Activated naive CD4-positive, alpha-beta T cell (primary cell): ENCODE data around the gene ATP2A3.

Experiments used
- DNase-seq, 4 experiments: peaks; one replicate each; lab custom pipeline; 2025; lab: John Stamatoyannopoulos, UW

ATP2A3 gene

GRCh38 chr17:3890082-3890877 is 74.0 kb downstream of the ATP2A3 start:
- DNase-seq: no peak

DNA sequence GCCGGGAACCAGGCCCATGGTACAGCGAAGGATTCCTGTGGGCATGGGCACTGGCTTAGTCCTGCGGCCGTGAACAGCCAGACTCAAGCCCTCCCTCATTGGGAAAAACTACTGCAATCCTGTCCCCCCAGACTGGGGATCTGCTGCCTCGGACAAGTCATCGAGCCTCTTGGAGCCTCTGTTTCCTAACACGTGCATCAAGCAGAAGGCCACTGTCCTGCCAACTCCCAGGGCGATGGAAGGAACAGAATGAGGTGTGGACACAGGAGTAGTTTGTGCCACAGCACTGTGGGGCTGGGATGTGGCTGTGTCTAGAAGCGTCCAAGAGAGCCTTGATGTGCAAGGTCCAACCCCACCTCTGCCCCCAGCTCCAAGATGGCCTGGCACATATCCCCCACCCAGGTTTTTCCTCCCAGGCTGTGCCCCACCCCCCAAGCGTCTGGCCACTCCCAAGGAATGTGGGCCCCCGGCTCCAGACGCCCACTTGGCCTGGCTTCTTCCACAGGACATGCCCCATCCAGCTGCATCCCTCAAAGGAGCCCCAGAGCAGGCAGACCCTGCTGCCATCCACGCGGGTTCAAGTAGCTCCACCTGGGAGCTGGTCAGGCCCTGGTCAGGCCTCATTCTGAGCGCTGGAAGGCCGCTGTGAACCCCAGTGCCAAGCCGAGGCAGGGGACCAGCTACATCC is 74.8 kb downstream of the ATP2A3 start:
- DNase-seq: no peak

DNA sequence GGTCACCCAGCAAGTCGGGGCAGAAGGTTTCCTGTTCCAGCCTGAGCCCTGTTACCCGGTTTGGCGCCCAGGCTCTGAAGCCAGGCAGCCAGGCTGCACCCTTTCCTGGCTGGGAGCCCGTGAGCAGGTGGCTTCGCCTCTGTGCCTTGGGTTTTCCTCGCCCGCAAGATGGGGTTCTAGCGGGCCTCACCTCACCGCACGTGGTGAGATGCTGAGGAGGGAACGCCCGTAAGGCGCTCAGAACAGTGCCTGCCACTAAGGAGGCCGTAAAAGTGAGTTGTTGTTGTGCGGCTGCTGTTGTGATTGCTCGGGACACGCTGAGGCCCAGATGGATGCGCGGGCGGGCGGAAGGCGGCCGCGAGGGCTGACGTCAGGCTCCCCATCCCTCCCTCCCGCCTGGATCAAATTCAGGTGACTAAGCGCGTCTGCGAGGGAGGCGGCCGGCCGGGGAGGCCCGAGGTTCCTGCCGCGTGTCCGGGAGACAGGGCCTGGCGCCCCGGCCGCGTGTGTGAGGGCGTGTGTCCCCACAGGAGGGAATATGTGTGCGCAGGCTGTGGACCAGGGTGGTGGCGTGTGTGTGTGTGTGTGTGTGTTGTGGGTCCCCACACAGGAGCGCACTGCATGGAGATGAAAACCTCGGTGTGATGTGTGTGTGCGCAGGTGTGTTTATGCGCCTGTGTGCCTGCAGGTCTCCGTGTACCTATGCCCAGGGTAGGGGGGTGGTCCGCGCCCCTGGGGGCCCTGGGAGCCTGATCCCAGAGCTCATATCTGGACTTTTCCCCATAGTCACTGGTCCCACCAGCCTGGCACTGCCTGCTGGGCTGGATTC is 75.7 kb downstream of the ATP2A3 start:
- no peak for DNase-seq

- no peak for DNase-seq
Observed at GRCh38 chr17:3887804-3888203, 76.4 kb downstream of the ATP2A3 start.

GRCh38 chr17:3887394-3887793 is 76.8 kb downstream of the ATP2A3 start:
- DNase-seq: no peak

GRCh38 chr17:3886776-3887175 is 77.5 kb downstream of the ATP2A3 start:
- no peak for DNase-seq

DNA sequence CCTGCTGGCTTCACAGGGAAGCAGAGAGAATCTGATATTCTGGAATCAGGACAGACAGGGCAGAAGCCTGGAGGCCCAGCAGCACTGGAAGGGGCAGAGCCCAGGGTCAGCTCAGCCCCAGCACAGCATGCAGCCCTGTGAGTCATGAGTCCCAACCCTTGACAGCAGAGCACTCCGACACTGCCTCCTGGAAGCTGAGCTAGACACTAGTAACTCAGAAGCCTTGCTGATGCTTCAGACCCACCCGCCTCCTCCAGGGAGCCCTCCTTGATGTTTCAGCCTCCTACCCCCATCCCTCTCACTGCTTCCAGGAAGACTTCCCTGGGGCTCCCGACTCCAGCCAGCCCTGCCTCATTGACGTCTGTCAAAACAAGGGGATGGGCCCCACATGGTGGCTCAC is 78.3 kb downstream of the ATP2A3 start:
- DNase-seq: no peak

GRCh38 chr17:3885271-3885670 is 79.0 kb downstream of the ATP2A3 start:
- no peak for DNase-seq

GRCh38 chr17:3884188-3884587 is 80.0 kb downstream of the ATP2A3 start:
- DNase-seq: no peak

DNA sequence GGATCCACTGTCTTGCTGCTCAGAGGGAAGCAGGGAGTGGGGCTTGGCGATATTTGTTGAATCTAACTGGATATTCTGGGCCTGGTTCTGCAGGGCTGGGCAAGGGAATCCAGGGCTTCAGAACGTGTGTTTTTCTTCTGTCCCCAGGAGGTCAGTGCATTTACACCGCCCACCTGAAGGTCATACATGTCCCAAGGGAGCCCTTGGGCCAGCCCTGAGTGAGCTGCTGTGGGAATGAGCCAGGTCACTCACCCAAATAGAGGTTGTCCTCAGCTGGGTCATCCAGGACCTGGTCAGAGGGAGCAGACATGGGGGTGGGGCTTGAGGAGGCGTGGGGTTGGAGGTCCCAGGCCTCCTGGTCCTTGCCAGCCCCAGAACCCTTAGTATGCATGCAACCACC is 82.0 kb downstream of the ATP2A3 start:
- no peak for DNase-seq

- DNase-seq: no peak
Observed at GRCh38 chr17:3880983-3881382, 83.3 kb downstream of the ATP2A3 start.

DNA sequence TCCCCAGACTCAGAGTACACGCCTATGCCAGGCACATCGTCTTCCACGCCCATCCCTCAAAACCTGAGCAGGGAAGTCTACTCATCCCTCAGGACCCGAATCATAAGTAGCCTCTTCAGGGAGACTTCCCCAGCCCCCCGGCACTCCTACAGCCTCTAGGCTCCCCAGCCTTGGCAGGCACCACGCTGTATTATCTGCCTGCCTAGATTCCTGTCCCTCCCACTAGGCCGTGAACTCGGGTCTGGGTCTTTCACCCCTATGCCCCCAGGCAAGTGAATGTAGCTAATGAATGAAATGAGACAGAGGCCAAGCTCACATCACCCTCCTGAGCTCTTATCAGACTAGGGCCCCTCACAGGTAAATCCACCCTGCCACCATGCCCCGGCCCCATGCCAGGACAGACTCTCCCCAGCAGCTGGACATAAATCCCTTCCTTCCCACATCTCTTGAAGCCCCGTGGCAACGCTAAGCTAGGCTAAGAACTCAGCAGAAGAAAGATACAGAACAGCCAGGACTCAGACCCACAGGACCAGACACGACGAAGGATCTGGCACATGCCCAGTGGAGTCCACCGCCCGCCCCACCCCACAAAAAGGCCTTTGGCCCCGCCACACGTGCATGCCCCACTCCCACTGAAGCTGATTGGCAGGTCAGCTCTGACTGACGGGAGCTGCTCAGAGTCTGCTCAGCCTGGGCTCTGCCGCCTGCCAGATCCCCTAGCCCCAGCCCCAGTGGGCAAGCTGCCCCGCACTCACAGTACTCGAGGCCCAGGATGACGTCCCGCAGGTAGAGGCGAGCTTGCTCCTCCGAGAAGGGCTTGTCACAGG is 84.4 kb downstream of the ATP2A3 start:
- DNase-seq: no peak

DNA sequence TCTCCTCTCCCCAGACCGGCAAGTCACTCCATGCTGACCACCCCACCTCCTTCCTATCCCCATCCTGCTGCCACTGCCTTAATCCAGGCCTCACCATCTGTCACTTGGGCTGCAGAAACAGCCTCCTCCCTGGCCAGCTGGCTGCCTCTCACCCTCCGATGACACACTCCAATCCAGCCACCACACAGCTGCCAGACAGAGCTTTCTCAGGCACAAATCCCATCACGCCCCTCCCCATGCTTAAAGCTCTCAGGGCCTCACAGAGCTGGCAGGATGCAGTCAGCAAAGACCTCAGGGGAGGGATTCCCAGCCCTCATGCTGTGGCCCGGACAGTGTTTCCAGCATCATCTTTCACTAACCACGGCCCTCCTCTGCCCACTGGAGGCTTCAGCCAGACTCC is 85.1 kb downstream of the ATP2A3 start:
- DNase-seq: no peak

- DNase-seq: no peak
Observed at GRCh38 chr17:3877220-3877619, 87.0 kb downstream of the ATP2A3 start.

DNA sequence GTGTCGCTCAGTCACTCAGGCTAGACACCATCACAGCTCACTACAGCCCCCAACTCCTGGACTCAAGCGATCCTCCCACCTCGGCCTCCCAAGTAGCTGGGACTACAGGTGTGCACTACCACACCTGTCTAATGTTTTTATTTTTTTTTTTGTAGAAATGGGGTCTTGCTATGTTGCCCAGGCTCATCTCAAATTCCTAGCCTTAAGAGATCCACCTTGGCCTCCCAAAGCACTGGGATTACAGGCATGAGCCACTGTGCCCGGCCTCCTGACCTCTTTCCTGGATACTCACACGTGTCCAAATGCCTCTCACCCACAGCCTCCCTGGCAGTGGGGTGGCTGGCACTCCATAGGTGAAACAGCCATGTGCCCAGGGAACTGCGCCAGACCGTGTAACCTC is 88.9 kb downstream of the ATP2A3 start:
- DNase-seq: no peak
